Amniotic stem cell (primary cell): ENCODE measurements around the gene MAP3K15.

Source experiments
- DNase-seq: peaks from one replicate; lab custom pipeline; 2025; lab: John Stamatoyannopoulos, UW

The MAP3K15 gene

DNA sequence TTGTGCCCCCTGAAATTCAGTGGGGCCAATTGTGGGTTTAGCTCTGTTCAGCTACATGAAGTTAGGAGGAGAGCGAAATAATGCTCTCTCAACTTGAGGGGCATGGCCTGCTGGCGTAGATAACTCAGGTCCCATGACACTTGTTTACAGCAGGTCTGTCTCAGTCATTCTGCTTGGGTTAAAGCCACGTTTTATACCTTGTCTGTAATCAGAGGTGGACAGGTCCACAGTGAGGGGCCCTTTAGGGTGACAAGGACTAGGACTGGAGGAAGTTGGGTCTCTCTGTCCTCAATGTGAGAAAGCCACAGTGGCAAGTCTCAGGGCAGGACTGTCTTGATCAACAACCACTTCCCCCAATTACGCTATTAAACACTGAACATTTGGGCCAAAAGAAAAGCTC is 122.6 kb downstream of the MAP3K15 start:
- no peak for DNase-seq

DNA sequence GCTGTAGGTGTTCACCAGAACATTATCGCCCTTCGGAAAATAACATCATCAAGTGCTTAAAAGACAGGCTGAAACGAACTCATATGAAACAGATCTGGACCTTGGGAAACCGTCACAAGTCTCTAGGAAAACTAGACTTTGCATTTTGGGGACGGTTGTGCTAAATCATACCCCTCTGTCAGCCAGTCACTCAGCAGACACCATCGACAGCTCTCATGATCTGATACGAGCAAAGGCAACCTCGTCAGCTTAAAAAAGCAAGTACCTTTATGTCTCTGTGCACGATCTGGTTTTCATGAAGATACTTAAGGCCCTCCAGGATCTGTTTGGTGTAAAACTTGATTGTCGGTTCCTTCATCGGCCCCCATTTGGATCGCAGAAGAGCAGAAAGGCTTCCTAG is 123.2 kb downstream of the MAP3K15 start:
- DNase-seq, result no peak

- DNase-seq, result no peak
These were observed 126.0 kb downstream of the MAP3K15 start for GRCh38 chrX:19389227-19389845.

DNA sequence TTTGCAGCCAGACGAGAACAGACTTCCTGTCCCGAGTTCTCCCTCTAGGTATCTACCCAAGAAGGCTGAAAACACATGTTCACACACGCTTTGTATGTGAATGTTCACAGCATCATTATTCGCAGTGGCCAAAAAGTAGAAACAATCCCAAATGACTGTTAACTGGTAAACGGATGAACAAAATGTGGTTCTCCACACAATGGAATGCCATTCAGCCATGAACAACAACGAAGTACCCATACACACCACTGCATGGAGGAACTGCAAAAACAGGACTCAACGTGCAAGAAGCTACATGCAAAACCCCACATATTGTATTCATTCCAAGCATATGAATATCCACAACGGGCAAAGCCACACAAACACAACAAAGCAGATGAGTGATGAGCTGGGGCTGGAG is 126.6 kb downstream of the MAP3K15 start:
- DNase-seq, result no peak

DNA sequence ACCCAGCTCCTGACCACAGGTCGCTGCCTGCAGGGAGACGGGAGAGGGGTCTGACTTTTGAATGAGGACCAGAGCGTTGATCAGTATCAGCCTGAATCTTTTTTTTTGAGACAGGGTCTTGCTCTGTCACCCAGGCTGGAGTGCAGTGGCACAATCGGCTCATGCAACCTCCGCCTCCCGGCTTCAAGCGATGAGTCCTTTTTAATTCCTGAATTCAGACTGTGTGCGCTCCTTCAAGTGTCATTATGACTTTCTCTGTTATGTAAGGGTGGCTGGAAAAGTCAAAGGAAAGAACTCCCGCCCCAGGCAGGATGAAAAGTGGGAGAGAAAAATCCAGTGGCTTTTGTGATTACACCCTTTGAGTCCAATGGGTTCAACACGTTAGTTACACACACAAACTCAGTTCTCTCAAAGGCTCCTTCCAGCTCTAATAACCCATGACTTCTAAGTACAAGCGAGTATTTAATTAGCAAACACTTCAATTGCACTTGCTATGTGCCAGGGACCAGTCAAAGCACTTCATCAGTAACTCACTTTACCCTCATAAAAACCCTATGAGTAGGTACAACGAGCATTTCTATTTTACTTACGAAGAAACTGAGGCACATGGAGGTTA is 127.1 kb downstream of the MAP3K15 start:
- no peak for DNase-seq

GRCh38 chrX:19386679-19387078 is 128.6 kb downstream of the MAP3K15 start:
- no peak for DNase-seq

DNA sequence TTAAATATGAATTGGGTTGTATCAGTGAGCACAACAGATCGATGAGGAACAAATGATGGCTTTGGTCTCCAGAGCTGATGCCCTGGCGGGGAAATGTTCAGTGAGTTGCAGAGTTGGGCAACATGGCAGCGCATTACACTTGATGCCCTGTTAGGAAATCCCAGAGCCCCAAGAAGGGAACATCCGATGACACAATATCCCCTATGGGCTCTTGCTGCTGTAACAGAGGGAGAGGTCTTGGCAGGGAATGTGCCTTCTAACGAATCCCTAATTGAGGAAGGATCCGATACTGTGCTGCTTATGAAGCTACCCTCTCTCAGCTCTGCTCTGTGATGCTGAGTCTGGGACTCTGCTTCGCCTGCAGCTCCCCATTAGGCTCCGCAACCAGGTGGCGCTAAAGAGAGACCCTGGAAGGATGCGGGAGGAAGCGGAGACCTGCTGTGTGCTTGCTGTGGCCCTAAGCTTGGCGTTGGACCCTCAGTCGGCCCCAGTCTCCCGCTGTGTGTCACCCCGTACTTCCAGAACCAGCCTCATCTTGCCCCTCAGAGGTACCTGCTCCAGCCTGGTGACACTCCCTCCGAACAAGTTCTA is 132.7 kb downstream of the MAP3K15 start:
- DNase-seq, result no peak

DNA sequence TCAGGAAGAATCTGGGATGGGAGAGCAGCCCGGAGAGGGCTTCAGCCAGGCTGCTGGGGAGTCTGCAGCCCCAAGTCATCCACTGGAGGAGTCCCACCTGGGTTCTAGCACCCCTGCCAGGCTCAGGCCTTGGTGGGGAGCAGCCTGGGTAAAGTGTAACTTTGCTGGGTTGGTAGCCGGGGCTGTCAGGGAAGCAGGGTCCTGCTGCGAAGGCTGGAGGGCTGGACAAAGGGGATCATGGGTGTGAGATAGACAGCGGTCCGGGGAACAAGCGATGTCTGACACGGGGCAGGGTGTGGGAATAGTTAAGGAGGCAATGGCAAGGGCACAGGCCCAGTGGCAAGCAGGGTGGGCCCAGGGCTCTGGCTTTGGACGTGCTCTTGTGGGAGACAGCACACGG is 134.0 kb downstream of the MAP3K15 start:
- DNase-seq, result no peak

GRCh38 chrX:19377799-19378198 is 137.5 kb downstream of the MAP3K15 start:
- DNase-seq, result no peak

DNA sequence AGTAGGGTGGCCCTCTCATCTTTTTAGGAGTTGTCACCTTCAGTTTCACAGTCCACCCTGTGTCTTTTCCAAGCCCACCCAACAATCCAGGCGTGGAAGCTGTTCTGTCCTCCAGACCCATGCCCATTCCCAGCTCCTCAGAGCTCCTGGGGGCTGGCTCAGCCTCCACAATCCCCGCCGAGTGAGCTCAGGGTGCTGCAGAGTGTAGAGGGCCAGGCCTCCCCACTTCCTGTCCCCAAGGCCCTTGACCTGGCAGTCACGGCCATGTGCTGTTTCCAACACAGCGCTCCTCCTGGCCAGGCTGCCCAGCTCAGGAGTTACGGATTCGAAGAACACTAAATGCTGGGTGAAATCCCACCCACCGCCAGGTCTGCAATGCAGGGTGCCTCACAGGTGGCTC is 139.8 kb downstream of the MAP3K15 start:
- DNase-seq, result no peak

GRCh38 chrX:19373351-19373891 is 141.9 kb downstream of the MAP3K15 start:
- no peak for DNase-seq

DNA sequence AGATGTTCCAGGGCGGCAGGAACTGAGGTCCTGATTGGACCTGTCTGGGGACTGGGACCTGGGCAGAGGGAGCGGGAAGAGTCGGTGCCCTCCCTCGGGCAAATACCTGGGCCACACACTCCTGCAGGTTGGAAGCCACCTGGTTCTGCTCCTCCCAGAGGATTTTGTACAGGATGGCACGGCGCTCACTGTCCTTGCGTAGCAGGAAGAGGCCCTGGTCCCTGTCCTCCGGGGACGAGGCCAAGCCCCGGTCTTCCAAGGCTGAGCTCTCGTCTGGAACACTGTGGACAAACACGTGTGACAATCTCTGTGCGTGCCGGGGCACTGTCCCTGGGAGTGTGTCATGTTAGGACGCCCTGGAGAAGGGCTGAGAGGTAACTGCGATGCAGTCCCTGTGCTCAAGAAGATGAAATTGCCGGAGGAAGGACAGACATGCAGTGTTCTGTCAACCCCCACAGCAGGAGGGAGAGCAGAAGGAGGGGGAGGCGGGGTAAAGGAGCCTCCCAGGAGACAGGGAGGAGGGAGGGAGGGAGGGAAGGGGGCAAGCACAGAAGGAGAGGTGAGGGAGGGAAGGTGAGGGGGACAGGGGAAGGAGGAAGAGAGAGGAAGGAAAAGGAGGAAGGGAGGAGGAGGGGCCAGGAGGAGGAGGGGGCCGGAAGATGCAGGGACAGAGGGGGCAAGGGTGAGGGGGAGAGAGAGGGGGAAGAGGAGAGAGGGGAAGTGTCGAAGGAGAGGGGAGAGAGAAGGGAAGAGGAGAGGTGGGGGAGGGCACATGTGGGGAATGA is 142.6 kb downstream of the MAP3K15 start:
- no peak for DNase-seq

GRCh38 chrX:19372170-19372546 is 143.2 kb downstream of the MAP3K15 start:
- DNase-seq, result peak; percentile 16

DNA sequence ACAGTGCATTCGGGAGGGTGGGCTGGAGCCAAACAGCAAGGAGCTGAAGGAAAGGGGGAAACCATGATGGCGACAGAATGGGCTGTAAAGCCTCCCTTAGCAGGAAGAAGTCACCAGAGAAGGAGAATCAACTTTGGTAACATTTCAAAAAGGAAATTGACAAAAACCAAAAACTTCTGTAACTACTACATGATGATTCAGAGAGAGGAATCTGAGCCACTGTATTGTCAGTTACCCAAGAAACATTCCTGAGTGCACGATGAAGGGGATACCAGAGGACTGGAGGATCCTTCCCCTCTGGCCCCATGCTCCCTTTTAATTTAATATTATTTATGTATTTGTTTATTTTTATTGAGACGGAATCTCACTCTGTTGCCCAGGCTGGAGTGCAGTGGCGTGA is 145.2 kb downstream of the MAP3K15 start:
- no peak for DNase-seq

GRCh38 chrX:19368576-19368975 is 146.7 kb downstream of the MAP3K15 start:
- no peak for DNase-seq

- DNase-seq, result no peak
These were observed 153.6 kb downstream of the MAP3K15 start for GRCh38 chrX:19361701-19362100.

- DNase-seq, result no peak
These were observed 154.4 kb downstream of the MAP3K15 start for GRCh38 chrX:19360903-19361302.

DNA sequence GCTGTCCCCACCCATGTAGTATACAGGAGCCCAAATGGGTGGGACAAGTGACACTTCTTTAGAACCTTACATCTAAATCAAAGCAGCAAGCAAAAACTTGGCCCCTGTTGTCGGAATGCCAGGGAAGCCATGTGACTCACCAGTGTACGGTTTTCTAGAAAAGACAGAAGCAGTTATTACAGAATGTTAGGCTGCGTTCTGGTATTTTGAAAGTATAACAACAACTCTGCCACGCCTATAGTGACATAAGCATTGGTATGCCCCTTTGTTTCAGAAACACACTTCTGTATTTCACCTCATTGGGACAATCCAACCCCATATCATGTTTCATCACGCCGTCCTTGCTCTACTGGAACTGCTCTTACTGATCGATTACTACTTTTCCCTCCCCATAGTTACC is 156.8 kb downstream of the MAP3K15 start:
- DNase-seq, result no peak

DNA sequence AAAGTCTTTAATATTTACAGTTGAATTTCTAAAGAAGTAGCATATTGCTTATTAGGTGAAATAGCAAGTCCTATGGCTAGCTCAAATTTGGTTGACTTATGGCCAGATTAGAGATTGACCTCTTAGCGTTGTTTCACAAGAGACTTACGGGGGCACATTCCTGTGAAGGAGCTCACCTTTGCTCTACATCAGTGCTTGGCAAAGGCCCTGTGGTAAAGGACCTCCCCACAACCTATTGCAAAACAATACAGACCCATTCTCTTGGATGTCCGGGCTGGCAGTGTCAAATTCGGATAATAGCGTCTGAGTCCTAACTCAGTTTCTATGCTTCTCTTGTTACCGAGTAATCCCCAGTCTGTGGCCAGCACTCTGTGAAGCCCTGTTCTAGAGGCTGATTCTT is 160.7 kb downstream of the MAP3K15 start:
- no peak for DNase-seq

- DNase-seq, result no peak
These were observed 164.3 kb downstream of the MAP3K15 start for GRCh38 chrX:19350941-19351384.

- DNase-seq, result no peak
These were observed 166.0 kb downstream of the MAP3K15 start for GRCh38 chrX:19349264-19349663.

DNA sequence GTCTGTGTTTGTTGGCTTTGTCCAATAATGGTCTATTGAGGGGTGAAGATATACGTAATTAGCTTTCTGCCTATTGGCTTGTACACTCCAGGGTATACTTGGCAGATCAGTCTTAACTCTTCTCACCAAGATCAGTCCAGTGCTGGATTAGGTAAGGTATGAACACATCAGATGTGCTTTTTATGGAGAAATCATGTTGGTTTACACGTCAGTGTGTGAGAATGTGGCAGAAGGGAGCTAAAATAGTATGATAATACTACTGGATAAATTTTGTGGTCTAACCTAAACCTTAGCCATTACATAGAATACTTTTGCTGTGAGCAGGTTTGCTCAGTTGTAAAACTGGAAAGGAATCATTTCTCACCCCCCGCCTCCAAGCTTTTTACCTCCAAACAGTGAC is 167.4 kb downstream of the MAP3K15 start:
- no peak for DNase-seq

GRCh38 chrX:19344661-19345060 is 170.6 kb downstream of the MAP3K15 start:
- no peak for DNase-seq
